Measurements from ENCODE around the gene SORBS1. TPM values are rescaled to one million over a fixed set of nuclear protein-coding genes. Genes with fewer than 3 reads are reported as not detected.

SORBS1 gene
- total RNA-seq, 1 donor from 2014 or later = 30.7 TPM

DNA sequence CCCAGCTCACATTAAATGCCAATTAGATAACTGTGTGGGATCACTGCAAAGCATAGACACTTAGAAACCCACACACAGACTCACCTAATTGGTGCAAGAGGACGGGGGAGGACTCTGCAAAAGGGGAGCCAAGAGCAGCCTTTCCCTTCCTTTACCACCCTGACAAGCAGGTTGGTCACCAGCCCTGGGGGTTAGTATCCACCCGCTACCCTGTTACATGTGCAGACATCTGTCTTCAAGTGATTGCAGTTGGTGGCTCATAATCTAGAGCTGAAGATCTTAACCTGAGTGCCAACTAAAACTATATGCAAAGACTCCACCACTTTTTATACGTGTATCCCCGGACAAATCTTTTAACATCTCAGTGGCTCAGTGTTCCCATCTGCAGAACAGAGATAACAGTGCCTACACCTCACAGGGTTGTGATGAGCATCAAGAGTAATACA, 56.9 kb downstream of the SORBS1 start:
- Mint-ChIP-seq H3K4me3 (ENCODE audit: low read depth) (no peak overlapping the region), H3K27ac (no peak overlapping the region), H3K27me3 (peaks cover 5% of the 10 kb centered on the region), H3K9me3 (ENCODE audit: low read depth) (no peaks in the 10 kb centered on the region), H3K4me1 (ENCODE audit: low read depth) (peaks cover 36% of the 10 kb centered on the region), H3K36me3 (ENCODE audit: insufficient read depth) (no peaks in the 10 kb centered on the region)
- no peak for DNase-seq (ENCODE audit: low spot score, unreplicated experiment)
- TF ChIP-seq, protein P1, sequence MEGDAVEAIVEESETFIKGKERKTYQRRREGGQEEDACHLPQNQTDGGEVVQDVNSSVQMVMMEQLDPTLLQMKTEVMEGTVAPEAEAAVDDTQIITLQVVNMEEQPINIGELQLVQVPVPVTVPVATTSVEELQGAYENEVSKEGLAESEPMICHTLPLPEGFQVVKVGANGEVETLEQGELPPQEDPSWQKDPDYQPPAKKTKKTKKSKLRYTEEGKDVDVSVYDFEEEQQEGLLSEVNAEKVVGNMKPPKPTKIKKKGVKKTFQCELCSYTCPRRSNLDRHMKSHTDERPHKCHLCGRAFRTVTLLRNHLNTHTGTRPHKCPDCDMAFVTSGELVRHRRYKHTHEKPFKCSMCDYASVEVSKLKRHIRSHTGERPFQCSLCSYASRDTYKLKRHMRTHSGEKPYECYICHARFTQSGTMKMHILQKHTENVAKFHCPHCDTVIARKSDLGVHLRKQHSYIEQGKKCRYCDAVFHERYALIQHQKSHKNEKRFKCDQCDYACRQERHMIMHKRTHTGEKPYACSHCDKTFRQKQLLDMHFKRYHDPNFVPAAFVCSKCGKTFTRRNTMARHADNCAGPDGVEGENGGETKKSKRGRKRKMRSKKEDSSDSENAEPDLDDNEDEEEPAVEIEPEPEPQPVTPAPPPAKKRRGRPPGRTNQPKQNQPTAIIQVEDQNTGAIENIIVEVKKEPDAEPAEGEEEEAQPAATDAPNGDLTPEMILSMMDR (IDR thresholded peaks at IDR 0.05; ENCODE audit: unreplicated experiment) = no peak

DNA sequence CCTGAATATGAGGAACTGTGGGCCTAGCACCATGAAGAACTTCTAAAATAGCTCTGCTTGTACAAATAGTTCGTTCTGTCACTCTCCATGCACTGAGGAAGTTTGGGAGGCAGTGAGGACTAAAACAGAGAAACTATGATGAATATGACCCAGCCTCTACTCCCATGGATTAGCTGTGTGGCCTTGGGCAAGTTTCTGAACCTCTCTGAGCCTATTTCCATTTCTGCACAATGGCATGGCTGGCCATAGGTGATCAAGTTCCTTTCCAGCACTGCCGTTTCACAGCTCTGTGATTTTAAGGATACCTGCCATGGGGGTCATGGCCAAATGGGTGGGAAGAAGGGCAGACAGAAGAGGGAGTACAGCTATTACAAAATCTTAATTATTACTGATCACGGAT, 57.6 kb downstream of the SORBS1 start:
- H3K36me3 Mint-ChIP-seq (ENCODE audit: insufficient read depth) = no peaks in the 10 kb centered on the region
- TF ChIP-seq, protein P1 (IDR thresholded peaks at IDR 0.05; ENCODE audit: unreplicated experiment) = no peak
- H3K4me1 Mint-ChIP-seq (ENCODE audit: low read depth) = peaks cover 29% of the 10 kb centered on the region
- DNase-seq (ENCODE audit: low spot score, unreplicated experiment) = no peak
- H3K4me3 Mint-ChIP-seq (ENCODE audit: low read depth) = no peak overlapping the region
- H3K27ac Mint-ChIP-seq = no peak overlapping the region
- H3K27me3 Mint-ChIP-seq = peaks cover 5% of the 10 kb centered on the region
- H3K9me3 Mint-ChIP-seq (ENCODE audit: low read depth) = no peaks in the 10 kb centered on the region

DNA sequence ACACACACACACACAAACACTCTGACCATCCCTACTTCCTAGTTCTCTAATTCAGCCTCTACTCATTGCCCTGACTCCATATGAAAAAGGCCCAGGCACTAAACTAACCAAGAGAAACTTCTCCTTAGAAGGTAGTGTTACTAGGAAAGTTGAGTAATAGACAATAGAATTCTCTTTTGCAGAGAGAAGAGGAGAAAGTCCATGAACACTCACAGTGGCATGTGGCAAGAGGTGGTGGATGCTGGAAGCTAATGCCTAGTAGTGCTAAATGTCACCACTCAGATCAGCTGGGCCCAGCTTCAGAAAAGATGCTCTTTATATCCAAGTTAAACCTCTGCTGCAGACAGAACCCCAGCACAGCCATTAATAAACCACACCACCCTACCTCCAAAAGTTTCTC, 58.2 kb downstream of the SORBS1 start:
- H3K27ac Mint-ChIP-seq = peak overlapping the region; percentile 42
- peaks cover 24% of the 10 kb centered on the region for H3K4me1 Mint-ChIP-seq (ENCODE audit: low read depth)
- no peak for DNase-seq (ENCODE audit: low spot score, unreplicated experiment)
- H3K27me3 Mint-ChIP-seq = peaks cover 5% of the 10 kb centered on the region
- H3K36me3 Mint-ChIP-seq (ENCODE audit: insufficient read depth) = no peaks in the 10 kb centered on the region
- H3K9me3 Mint-ChIP-seq (ENCODE audit: low read depth) = no peaks in the 10 kb centered on the region
- TF ChIP-seq, protein P1 (IDR thresholded peaks at IDR 0.05; ENCODE audit: unreplicated experiment) = no peak
- H3K4me3 Mint-ChIP-seq (ENCODE audit: low read depth) = peak overlapping the region; percentile 17

DNA sequence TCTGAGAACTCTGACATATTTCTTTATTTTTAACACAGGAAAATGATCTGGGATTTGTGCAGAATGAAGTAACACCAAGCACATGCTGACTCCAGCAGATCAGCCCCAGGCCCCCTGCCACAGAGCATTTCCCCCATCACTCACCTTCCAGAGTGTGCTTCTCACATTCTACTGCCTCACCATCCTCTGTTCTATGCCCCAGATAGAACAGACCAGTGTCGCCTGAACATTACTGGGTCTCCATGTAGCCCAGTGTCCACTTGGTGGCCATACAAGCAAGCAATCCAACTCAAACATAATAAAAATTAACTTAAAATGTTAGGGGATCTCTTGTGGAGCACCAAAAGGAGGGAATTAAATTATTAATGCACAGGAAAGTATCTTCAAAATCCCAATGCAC, 58.8 kb downstream of the SORBS1 start:
- Mint-ChIP-seq H3K36me3 (ENCODE audit: insufficient read depth) (no peaks in the 10 kb centered on the region), H3K27me3 (peaks cover 5% of the 10 kb centered on the region), H3K9me3 (ENCODE audit: low read depth) (no peaks in the 10 kb centered on the region), H3K4me1 (ENCODE audit: low read depth) (peaks cover 23% of the 10 kb centered on the region), H3K4me3 (ENCODE audit: low read depth) (peak overlapping the region; percentile 17), H3K27ac (no peak overlapping the region)
- TF ChIP-seq, protein P1 (IDR thresholded peaks at IDR 0.05; ENCODE audit: unreplicated experiment) = no peak
- DNase-seq (ENCODE audit: low spot score, unreplicated experiment) = no peak

DNA sequence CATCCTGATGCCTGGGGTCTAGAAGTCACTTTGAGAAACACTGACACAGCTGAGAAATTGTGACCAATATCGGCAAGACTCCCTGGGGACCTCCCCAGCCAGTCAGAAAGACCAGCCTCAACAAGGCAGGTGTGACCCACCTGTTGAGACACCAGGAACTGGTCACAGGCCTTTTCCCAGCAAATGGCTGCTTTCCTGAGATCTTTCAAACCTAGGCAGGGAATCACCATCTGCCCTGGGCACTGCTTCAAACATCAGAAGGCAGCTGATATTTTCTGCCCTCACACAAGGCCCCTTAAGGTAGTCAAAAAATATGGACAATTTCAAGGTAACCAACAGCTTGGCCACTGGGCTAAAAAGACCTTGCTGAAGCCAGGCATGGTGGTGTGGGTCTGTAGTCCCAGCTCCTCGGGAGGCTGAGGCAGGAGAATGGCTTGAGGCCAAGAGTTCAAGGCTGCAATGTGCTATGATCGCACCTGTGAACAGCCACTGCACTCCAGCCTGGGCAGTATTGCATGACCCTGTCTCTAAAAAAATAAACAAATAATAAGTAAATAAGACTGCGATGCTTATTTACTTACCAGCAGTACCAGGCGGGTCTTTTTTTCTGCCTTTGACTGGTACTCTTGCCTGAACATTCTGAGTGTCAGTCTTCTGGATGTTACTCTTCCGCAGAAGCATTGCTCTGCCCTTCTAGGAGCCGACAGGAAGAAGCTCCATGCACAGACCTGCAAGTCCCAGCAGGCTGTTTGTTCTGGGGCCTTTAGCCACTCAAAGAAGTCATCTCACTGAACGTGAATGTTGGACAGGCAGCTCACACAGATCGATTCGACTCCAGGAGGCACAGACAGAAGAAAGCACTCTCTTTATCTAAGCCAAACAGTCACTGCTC, 59.7 kb downstream of the SORBS1 start:
- Mint-ChIP-seq H3K27ac (peak overlapping the region; percentile 60), H3K4me1 (ENCODE audit: low read depth) (peaks cover 25% of the 10 kb centered on the region), H3K9me3 (ENCODE audit: low read depth) (no peaks in the 10 kb centered on the region), H3K27me3 (peaks cover 8% of the 10 kb centered on the region), H3K36me3 (ENCODE audit: insufficient read depth) (peaks cover 1% of the 10 kb centered on the region), H3K4me3 (ENCODE audit: low read depth) (peak overlapping the region; percentile 17)
- TF ChIP-seq, protein P1 (IDR thresholded peaks at IDR 0.05; ENCODE audit: unreplicated experiment) = no peak
- DNase-seq (ENCODE audit: low spot score, unreplicated experiment) = no peak

All from progenitor cell of endocrine pancreas (in vitro differentiated cells).